GM19467 (cell line): ENCODE data around the gene ANXA3.
"Not testable (repeated sequence)": the region's sequence is repeated elsewhere in the genome, so short reads cannot be mapped to it uniquely, and the experiment has no call there.

Source experiments
- ATAC-seq: cut with Tn5 transposase; IDR thresholded peaks from one replicate; pipeline ENCODE4 v1.9.1; 2021; ENCODE audit warnings: mild to moderate bottlenecking, moderate library complexity; ENCODE audit not compliant: unreplicated experiment

ANXA3 gene

GRCh38 chr4:78543424-78544125 lies 8.0 kb upstream of the ANXA3 start:
- ATAC-seq = no peak

DNA sequence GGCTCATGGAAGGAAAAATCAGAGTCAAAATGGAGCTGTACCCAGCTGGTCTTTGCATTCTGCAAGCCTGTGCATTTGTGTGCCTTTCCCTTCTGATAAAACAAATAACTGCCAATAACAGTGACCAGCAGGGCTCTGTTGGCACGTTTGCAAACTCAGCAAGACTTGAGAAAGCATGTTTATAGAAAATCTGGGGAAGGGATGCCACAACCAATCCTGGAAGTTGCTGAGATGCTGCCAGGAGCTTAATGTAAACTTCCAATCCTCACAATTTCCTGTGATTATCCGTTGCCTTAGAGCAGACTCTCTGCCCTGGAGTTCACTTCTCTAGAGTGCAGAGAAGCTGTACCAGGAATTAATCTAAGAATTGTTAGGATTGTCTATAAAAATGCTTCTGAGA lies 6.9 kb upstream of the ANXA3 start:
- ATAC-seq = no peak

GRCh38 chr4:78545275-78546246 lies 6.0 kb upstream of the ANXA3 start:
- ATAC-seq = no peak

DNA sequence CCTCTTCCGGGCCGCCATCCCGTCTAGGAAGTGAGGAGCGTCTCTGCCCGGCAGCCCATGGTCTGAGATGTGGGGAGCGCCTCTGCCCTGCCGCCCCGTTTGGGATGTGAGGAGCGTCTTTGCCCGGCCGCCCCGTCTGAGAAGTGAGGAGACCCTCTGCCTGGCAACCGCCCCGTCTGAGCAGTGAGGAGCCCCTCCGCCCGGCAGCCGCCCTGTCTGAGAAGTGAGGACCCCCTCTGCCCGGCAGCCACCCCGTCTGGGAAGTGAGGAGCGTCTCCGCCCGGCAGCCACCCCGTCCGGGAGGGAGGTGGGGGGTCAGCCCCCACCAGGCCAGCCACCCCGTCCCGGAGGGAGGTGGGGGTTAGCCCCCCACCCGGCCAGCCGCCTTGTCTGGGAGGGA lies 3.7 kb upstream of the ANXA3 start:
- ATAC-seq = not testable (repeated sequence)

DNA sequence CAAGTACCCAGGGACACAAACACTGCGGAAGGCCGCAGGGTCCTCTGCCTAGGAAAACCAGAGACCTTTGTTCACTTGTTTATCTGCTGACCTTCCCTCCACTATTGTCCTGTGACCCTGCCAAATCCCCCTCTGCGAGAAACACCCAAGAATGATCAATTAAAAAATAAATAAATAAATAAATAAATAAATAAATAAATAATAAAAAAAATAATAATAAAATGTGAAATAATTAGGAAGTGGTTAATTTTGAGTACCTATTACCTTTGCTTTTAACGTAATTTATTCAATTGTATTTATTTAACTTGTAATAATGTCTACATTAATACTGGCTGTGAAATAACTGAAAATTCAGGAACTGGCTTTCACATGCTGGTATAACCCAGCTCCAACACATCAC lies 2.7 kb upstream of the ANXA3 start:
- not testable (repeated sequence) for ATAC-seq

- no peak for ATAC-seq
Measured at GRCh38 chr4:78552389-78553042, 946 bp downstream of the ANXA3 start.

GRCh38 chr4:78553043-78553396 lies 1.4 kb downstream of the ANXA3 start:
- no peak for ATAC-seq

DNA sequence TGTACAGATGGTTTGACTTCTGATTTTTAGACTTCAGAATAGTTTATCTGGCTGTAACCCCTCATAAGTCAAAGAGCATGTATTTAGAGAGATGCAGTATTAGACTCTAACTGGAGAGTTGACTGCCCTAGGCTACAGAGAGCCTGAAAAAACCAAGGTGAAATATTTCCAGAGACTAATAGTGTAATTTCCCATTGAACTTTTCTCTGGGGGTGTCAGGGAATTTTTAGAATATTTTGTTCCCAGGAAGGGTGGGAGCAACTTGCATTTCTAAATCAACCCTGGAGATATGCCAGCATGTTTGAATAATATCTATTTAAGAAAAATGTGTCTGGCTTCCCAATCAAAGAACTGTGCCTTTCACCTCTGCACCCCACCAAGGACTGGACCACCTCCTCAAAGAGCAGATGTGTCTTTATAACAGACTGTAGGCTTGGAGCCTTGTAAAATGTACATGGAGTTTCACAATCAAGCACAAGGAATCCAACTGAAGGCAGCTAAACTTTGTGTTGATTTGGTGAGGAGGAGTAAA lies 2.0 kb downstream of the ANXA3 start:
- no peak for ATAC-seq

DNA sequence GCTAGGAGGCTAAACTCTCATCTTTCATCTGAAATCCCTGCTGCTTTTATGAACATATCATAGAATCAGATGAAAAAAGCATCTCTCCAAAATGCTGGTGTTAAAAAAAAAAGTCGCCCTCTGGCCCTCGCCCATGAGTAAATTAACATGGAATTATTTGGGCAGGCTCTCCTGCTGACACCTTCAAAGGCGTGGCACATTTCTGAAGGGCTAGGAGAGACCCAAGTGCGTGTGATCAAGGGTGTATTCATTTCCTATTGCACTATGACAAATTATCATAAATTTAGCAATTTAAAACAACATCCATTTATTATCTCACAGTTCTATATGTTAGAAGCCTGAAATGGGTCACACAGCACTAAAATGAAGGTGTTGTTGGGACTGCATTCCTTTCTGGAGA lies 5.1 kb downstream of the ANXA3 start:
- ATAC-seq = no peak

GRCh38 chr4:78557841-78558240 lies 6.3 kb downstream of the ANXA3 start:
- no peak for ATAC-seq

- ATAC-seq = no peak
Measured at GRCh38 chr4:78558410-78558809, 6.8 kb downstream of the ANXA3 start.

DNA sequence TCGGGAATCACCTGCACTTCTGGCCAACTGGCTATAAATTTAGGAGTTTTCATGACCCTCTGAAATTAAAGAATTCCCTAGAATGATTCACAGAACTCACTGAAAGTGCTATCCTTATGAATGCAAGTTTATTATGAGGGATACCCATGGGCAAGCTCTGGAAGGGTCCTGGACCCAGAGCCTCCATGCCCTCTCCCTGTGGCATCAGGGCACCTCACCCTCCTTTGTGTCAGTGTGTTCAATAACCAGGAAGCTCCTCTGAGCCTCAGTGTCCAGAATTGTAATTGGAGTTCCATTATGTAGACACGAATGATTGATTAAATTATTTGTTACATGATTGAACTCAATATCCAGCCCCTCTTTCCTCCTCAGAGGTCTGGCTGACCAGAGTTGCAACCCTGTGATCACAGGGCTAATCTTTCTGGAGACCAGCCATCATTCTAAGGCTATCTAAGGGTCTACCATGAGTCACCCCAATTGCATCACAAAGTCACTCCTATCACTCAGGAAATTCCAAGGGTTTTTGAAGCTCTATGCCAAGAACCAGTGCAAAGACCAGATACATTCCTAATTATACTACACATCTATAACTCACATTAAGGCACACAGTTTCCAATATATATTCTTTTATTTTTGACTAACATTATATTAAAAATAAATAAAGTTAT lies 8.9 kb downstream of the ANXA3 start:
- no peak for ATAC-seq

DNA sequence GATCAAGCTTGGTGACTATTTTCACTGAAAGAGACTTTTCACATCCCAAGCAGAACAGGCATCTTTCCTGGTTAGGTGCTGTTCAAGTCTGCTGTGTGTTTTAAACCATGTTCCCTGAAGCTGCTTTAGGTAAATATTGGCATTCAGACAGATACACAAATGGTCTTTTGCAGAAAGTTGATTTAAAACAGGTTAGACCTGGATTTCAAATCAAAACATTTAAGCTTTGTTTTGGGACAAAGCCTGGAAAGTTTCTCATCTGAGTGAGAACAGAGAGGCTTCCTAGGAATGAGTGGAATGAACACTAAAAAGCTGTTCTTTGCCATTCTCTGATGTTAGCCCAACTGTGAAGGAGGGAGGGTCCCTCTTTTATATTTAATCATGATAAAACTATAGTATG lies 10.1 kb downstream of the ANXA3 start:
- no peak for ATAC-seq

GRCh38 chr4:78562687-78563086 lies 11.1 kb downstream of the ANXA3 start:
- no peak for ATAC-seq

DNA sequence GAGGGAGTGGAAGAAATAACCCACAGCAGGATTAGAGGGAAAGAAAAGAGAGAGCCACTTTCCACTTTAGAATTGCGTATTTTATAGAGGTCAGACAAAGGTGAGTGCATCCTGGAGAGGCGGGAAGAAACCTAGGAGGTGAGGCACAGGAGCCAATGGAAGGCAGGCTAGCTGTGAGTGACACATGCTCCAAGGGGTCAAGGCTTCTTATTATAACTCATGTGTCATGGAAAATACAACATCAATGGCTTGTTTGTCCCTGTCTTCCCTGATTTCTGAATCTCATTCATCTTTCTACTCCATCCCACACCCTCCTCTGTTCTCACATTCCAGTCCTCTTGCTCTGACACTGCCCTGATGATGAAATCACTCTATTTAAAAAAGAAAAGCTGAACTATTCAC lies 14.4 kb downstream of the ANXA3 start:
- no peak for ATAC-seq

DNA sequence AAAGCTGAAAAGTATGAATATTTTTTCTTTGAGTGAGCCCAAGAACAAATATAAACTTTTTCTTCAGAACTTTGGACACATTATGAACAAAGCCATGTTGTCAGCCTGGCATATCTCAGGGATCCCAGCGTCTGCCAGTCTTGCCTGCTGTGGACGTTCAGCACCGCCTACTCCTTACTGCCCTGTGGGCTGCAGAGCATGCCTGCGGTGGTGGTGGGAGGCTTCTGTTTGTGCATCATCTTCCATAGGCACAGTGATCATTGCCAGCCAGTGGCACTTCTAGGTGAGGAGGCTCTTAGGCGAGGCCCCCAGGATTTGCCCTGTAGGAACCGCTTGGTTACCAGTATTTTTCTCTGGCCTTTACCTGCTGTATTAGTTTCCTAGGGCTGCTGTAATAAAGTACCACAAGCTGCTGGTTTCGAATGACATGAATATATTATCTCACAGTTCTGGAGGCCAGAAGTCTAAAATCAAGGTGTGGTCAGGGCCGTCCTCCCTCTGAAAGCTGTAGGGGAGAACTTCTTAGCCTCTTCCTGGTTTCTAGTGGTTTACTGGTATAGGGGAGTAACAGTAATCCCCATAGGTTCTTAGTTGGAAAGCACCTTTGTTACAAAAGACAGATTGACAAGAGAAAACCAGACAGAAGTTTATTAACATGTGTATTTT lies 15.4 kb downstream of the ANXA3 start:
- peak; percentile 76 for ATAC-seq

DNA sequence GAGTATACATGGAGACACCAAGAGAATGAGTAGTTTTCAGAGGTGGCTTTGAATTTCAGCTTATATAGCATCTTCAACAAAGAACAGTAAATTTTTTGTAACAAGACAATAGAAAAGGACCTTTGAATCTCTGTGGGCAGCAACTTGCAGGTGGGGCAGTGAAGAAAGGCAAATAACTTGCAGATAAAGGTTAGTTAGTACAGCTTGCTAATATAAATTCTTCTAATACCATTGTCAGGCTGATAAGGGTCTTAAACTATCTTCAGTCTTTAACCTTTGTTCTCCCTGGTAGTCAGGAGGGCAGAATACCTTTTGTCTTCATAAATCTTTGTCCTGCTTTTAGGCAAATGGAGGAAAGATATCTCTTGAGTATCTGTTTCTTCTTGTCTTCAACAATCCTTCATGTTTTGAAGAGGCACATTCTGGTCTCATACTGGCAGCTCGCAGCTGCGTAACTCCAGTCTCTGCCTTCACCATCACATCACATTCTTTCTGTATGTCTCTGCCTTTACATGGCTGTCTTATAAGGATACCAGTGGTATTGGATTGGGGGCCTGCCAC lies 16.0 kb downstream of the ANXA3 start:
- ATAC-seq = no peak

GRCh38 chr4:78568640-78569305 lies 17.2 kb downstream of the ANXA3 start:
- ATAC-seq = peak; percentile 69

DNA sequence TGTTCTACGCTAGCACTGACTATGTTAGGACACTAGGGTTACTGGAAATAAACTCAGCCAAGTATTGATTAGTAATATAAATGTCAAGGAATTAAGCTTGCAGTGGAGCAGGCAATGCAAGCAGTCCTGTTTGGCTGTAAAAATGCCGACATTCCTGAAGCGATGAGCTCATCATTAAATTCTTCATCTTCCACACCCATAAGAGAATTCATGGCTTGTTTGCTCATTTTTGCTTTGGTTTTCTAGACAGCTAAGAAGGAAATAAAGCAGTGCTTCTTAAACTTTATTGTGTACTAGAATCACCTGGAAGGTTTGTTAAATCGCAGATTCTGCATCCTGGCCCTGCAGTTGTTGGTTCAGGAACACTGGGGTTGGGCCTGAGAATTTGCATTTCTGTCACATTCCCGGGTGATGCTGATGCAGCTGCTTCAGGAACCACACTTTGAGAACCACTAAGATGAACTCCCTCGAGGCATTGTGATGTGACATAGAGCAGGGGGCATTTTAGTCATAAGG lies 17.8 kb downstream of the ANXA3 start:
- ATAC-seq = no peak
